NCI-H774 (cell line): ENCODE results near the gene GREM2.
A peak's percentile ranks its signal among the peaks of the same experiment; 100 is the strongest.

Experiments
- DNase-seq: peaks from one replicate; lab custom pipeline; 2025; lab: John Stamatoyannopoulos, UW

GREM2 gene

GRCh38 chr1:240559781-240560180 is 52.2 kb downstream of the GREM2 start:
- DNase-seq = no peak

DNA sequence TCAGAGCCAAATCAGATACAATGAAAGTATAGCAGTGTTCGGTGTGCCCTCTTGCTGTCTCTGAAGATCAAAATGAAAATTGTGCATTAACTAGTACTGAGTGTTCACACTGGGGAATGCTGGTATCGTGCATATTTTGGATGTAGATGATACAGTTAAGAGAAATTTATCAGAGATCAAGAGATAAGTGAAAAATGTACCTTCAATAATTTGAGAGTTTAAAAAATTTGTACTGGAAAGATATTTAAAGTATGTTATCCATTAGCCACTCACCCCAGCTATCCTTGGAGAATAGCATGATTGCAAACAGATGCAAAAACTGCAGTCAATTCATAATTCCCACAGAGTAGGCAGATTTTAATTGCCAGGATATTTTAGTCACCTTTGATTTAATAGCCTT is 56.4 kb downstream of the GREM2 start:
- DNase-seq = no peak

GRCh38 chr1:240553351-240553750 is 58.6 kb downstream of the GREM2 start:
- no peak for DNase-seq

GRCh38 chr1:240539769-240540414 is 72.1 kb downstream of the GREM2 start:
- no peak for DNase-seq

DNA sequence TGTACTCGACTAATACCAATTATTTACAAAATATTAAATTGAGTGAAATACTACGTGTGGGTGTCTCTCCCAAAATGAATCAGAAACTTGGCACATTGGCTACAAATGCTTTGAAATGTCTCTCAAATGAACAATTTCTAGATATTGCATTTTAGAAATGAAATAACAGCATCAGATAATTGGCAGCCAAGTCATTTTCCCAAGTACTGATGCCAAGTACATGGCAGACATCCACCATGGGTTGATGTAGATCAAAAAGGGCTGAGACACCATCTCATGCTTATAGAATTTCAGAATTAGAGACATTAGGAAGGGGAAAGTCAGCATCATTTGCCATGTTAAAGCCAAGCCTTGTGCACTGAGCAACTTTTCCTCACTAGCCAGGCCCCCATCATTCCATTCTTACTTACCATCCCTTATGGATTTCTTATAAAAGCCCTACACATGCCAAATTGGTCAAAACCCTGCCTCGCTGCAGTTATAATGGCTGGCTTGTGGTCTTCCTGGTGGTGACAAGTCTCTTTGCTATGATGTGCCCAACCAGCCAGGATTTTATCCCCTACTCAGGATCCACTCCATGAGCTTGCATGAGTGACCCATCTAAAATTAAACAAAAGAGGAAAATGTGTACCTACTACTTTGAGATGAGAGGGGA is 73.1 kb downstream of the GREM2 start:
- no peak for DNase-seq

DNA sequence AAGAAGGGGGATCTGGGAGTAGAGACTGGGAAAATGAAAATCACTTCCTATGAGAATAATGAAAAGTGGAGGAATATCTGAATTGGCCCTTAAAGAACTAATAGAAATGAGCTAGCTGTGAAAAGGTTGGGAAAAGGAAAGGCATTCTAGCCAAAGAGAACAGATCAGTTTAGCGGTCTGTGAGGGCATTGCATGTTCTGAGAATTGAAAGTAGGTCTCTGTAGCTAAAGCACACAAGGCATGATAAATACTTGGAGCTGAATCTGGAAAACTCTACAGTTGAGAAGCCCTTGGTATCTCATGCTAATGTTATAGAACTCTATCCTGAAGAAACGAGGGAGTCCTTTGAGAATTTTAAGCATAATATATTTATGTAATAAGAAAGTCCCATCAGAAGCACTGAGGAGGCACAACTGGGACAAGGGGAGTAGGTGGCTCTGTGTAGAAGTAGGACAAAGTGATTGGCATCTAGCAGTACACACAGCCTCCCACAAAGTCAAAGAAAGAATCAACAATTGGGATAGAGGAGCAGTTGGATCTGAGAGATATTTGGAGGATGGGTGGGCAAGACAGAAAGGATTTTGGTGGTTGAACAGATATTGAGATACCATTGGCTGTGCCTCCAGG is 78.7 kb downstream of the GREM2 start:
- DNase-seq = no peak

DNA sequence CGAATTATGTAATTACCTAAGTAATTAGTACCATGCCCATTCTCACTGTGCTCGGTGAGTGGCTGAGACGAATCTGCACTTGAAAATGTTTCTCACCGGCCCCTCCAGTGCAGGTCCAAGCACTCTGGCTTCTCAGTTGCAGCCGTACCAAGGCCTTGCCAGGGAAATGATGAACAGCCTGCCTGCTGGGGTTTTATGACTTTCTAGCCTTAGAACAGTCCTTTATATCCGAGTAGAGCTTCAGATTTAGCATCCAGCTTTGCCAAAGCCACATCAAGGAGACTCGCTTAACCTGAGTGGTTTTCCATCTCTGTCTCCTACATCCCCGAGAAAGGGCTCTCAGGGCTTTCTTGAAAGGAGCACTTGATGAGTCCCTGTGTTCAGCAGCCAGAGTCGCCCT is 83.4 kb downstream of the GREM2 start:
- no peak for DNase-seq

DNA sequence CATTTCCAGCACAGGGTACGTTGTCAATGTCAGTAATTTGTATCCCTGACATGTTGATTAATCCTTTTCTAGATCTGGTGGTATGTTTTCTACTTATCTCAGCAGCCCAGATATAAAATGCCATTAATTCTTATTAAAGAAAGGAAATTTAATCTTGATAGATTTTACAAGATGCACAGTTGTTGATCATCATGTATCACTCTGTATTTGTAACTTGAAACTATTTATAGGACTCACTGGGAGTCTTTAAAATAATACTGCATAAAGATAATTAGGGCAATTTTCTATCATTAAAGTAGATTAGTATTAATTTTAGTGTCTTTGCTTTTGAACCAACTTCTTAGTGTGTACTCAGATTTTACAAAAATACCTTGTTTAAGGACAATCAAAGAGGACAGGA is 84.9 kb downstream of the GREM2 start:
- DNase-seq = no peak

DNA sequence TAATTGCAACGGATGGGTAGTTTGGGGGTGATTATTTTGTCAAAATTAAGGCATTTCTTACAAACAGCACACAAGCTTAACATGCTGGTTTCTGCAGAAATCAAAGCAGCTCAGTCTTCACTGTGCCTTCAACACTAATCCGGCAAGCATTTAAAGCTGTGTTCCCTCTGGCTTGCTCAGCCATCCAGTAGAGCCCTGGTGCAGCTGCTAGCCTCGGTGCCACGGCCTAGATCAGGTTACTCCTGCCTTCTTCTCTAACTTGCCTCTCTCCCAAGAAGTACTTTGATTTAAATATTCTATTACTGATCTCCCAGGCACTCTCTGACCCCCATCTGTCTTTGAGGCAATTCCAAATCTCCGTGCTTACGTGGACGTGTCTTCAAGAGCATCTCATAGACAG is 85.6 kb downstream of the GREM2 start:
- no peak for DNase-seq

GRCh38 chr1:240524356-240525069 is 87.4 kb downstream of the GREM2 start:
- no peak for DNase-seq

- peak; percentile 72 for DNase-seq
Measured at GRCh38 chr1:240522122-240522822, 89.7 kb downstream of the GREM2 start.

GRCh38 chr1:240517891-240518290 is 94.1 kb downstream of the GREM2 start:
- DNase-seq = no peak

DNA sequence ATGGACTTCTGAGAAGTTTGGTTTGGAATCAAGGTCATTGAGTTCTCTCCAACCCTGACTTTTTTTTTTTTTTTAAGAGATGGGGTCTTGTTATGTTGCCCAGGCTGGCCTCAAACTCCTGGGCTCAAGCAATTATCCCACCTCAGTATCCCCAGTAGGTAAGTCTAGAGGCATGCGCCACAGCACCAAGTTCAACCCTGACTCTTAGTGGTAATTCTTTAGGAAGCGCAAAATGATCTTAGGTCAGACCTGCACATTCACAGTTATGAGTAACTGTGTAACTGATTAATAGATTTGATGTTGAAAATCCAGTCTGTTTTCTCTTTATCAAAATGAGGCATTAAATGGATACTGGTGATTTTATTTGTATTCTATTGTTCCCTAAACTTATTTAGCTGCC is 95.9 kb downstream of the GREM2 start:
- DNase-seq = no peak

GRCh38 chr1:240515505-240515904 is 96.5 kb downstream of the GREM2 start:
- no peak for DNase-seq

DNA sequence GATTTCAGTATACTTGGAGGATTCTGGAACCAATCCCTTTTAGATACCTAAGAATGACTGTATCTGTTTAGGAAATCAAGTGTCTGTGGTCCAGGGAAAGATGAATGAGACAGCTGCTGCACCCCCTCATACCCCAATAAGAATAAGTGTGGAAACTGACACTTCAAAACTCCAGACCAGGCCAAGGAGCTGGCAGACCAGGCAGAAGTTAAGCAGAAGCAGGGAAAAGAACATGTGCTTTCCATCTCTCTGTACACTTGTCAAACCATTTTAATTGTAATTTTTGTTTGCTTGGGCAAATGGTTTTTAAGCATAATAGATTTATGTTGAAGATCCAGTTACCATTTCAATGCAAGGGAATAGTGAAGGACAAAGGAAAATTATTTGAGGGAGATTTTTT is 100.2 kb downstream of the GREM2 start:
- DNase-seq = no peak

DNA sequence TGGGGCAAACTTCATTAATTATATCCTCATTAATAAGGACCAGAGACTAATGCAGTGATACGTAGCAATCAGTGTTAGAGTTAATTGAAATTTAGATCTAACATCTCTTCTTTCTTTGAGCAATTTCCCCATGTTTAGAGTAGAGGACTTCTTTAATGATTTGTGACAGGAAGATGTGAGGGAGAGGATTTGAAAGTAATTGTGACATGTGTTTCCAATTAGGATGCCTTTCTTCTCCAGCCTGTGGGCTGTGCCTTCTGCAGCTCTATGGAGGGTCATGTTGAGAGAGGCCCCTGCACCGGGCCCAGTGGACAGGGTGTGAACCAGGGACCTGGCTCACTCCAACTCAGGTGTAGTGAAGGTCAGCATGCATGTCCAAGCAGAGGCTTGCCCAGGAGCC is 103.0 kb downstream of the GREM2 start:
- no peak for DNase-seq

- no peak for DNase-seq
Measured at GRCh38 chr1:240508201-240508600, 103.8 kb downstream of the GREM2 start.

DNA sequence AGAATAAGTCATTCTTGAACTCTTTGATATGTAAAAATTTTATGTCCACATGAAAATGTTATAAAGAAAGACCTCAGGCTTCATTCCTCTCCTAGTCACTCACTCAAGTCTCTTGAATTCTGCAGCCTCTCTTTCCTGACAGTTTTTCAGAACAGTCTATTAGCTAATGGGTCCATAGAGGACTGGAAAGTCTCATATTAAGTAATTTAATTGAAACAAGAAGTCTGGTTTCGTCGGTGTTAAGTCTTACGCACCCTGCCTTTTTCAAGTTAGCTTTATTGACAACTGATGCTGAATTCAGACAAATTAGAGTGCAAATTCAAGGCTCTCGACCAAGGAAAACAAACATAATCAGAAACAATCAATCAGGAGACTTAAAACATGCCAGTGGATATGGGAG is 105.8 kb downstream of the GREM2 start:
- no peak for DNase-seq

DNA sequence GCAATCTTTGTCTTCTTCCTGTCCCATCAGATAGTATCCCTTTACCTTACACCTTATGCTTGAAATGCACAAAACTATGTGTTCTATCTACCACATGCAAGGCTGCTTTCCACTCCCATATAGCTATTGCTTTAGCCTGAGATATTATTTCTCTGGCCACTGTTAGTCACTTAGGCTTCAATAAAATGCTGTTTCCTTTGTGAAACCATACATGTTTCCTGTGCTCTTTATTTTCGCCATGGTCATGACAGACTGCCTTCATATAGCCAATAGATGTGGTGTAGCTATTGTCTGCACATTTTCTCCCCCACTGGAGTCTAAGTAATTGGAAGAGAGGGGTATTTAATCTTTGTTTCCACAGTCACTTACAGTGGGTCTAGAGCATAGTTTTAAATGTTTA is 108.4 kb downstream of the GREM2 start:
- DNase-seq = no peak

GRCh38 chr1:240503036-240503435 is 108.9 kb downstream of the GREM2 start:
- DNase-seq = no peak

DNA sequence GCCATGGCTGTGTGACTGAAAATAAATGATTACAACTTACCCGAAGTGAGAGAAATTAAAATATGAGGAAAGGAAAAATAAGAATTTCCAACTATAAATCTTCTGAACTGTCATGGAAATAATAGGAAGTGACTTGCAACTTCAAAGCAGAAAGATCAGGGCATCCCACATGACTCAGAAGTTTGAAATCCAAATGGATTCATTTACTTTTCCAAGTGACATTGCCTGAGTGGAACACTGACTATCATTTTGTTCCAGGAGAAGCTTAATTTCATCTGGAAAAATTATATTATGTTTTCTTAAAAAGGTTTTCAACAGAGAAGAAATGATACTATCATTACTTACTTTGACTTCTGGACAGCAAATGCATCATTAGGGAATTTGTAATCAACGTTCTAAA is 110.8 kb downstream of the GREM2 start:
- DNase-seq = no peak

GRCh38 chr1:240500647-240501046 is 111.3 kb downstream of the GREM2 start:
- DNase-seq = no peak
